Epidermal melanocyte (primary cell): ENCODE measurements around the gene NCOA1.
"Not testable (repeated sequence)": the region's sequence is repeated elsewhere in the genome, so short reads cannot be mapped to it uniquely, and the experiment has no call there.

ENCODE experiments used
- DNase-seq: peaks from one replicate; pipeline ENCODE4 v3.0.0; 2011; ENCODE audit warnings: low spot score; ENCODE audit not compliant: insufficient read length

The NCOA1 gene

GRCh38 chr2:24576146-24576545 lies 85.1 kb downstream of the NCOA1 start:
- no peak for DNase-seq

- no peak for DNase-seq
Measured at GRCh38 chr2:24576617-24577016, 85.6 kb downstream of the NCOA1 start.

- no peak for DNase-seq
Measured at GRCh38 chr2:24577481-24577880, 86.4 kb downstream of the NCOA1 start.

- no peak for DNase-seq
Measured at GRCh38 chr2:24579053-24579803, 88.2 kb downstream of the NCOA1 start.

- DNase-seq, result no peak
Measured at GRCh38 chr2:24580561-24580960, 89.5 kb downstream of the NCOA1 start.

GRCh38 chr2:24581971-24582370 lies 90.9 kb downstream of the NCOA1 start:
- DNase-seq, result not testable (repeated sequence)

- DNase-seq, result no peak
Measured at GRCh38 chr2:24586955-24587354, 95.9 kb downstream of the NCOA1 start.

- no peak for DNase-seq
Measured at GRCh38 chr2:24588294-24588693, 97.2 kb downstream of the NCOA1 start.

- DNase-seq, result no peak
Measured at GRCh38 chr2:24592441-24593100, 101.5 kb downstream of the NCOA1 start.

GRCh38 chr2:24594283-24594682 lies 103.2 kb downstream of the NCOA1 start:
- no peak for DNase-seq

GRCh38 chr2:24597181-24597870 lies 106.3 kb downstream of the NCOA1 start:
- no peak for DNase-seq

- not testable (repeated sequence) for DNase-seq
Measured at GRCh38 chr2:24600140-24600539, 109.1 kb downstream of the NCOA1 start.

- DNase-seq, result no peak
Measured at GRCh38 chr2:24611631-24612030, 120.6 kb downstream of the NCOA1 start.

GRCh38 chr2:24613154-24613814 lies 122.2 kb downstream of the NCOA1 start:
- DNase-seq, result no peak

- no peak for DNase-seq
Measured at GRCh38 chr2:24616616-24617015, 125.6 kb downstream of the NCOA1 start.

- DNase-seq, result no peak
Measured at GRCh38 chr2:24617424-24617823, 126.4 kb downstream of the NCOA1 start.

- no peak for DNase-seq
Measured at GRCh38 chr2:24618144-24618543, 127.1 kb downstream of the NCOA1 start.

GRCh38 chr2:24618680-24619079 lies 127.6 kb downstream of the NCOA1 start:
- DNase-seq, result no peak

GRCh38 chr2:24620936-24621335 lies 129.9 kb downstream of the NCOA1 start:
- DNase-seq, result no peak

- no peak for DNase-seq
Measured at GRCh38 chr2:24621779-24622538, 130.9 kb downstream of the NCOA1 start.

GRCh38 chr2:24623535-24623934 lies 132.5 kb downstream of the NCOA1 start:
- no peak for DNase-seq
